ENCODE measurements around the gene SLC25A21.
"Not testable (repeated sequence)": the region's sequence is repeated elsewhere in the genome, so short reads cannot be mapped to it uniquely, and the experiment has no call there.

The SLC25A21 gene

GRCh38 chr14:37036669-37037341 is 135.6 kb downstream of the SLC25A21 start:
- no peak for DNase-seq

- no peak for DNase-seq
Measured at GRCh38 chr14:37035401-37035800, 137.0 kb downstream of the SLC25A21 start.

- DNase-seq, result peak; percentile 61
Measured at GRCh38 chr14:37034410-37035285, 137.8 kb downstream of the SLC25A21 start.

GRCh38 chr14:37032863-37033262 is 139.5 kb downstream of the SLC25A21 start:
- DNase-seq, result no peak

- DNase-seq, result no peak
Measured at GRCh38 chr14:37027188-37027824, 145.1 kb downstream of the SLC25A21 start.

- no peak for DNase-seq
Measured at GRCh38 chr14:37023875-37024565, 148.4 kb downstream of the SLC25A21 start.

- no peak for DNase-seq
Measured at GRCh38 chr14:37021390-37021789, 151.0 kb downstream of the SLC25A21 start.

- DNase-seq, result no peak
Measured at GRCh38 chr14:37019488-37019887, 152.9 kb downstream of the SLC25A21 start.

GRCh38 chr14:37018571-37019240 is 153.7 kb downstream of the SLC25A21 start:
- DNase-seq, result no peak

GRCh38 chr14:37013078-37013477 is 159.3 kb downstream of the SLC25A21 start:
- no peak for DNase-seq

- no peak for DNase-seq
Measured at GRCh38 chr14:36998686-36999085, 173.7 kb downstream of the SLC25A21 start.

GRCh38 chr14:36997843-36998242 is 174.6 kb downstream of the SLC25A21 start:
- DNase-seq, result no peak

GRCh38 chr14:36996857-36997590 is 175.4 kb downstream of the SLC25A21 start:
- no peak for DNase-seq

GRCh38 chr14:36996133-36996856 is 176.1 kb downstream of the SLC25A21 start:
- DNase-seq, result no peak

- DNase-seq, result no peak
Measured at GRCh38 chr14:36989806-36990205, 182.6 kb downstream of the SLC25A21 start.

GRCh38 chr14:36988989-36989388 is 183.4 kb downstream of the SLC25A21 start:
- DNase-seq, result no peak

GRCh38 chr14:36988568-36988967 is 183.8 kb downstream of the SLC25A21 start:
- DNase-seq, result no peak

- no peak for DNase-seq
Measured at GRCh38 chr14:36986407-36986806, 186.0 kb downstream of the SLC25A21 start.

- DNase-seq, result no peak
Measured at GRCh38 chr14:36981832-36982529, 190.4 kb downstream of the SLC25A21 start.

- not testable (repeated sequence) for DNase-seq
Measured at GRCh38 chr14:36980413-36980812, 192.0 kb downstream of the SLC25A21 start.

Data from NCI-H2227 treated with DMSO at 0.1 percent for 48 hours (cell line).